HCT116 (cell line): ENCODE measurements around the gene ZBTB7C.

ENCODE experiments used
- CTCF ChIP-seq, 3 experiments: fragments of 200-600 bp in 1 of 3; sonication (generic) in 1 of 3; IDR thresholded peaks in 2 of 3; conservative IDR thresholded peaks in 1 of 3; 2 replicates each; pipeline ENCODE4 v1.5.1; 2012 to 2017; ENCODE audit warnings: low read depth in 2 of 3, low read length in 2 of 3, antibody characterized with exemption in 1 of 3, borderline replicate concordance in 1 of 3, control low read depth in 1 of 3, mild to moderate bottlenecking in 1 of 3, mixed read lengths in 1 of 3, mixed run types in 1 of 3, moderate library complexity in 1 of 3; ENCODE audit not compliant: insufficient read depth in 1 of 3
- EZH2phosphoT487 ChIP-seq: fragments of 200-600 bp; IDR thresholded peaks from 2 replicates; pipeline ENCODE4 v1.6.1; 2018; ENCODE audit warnings: antibody characterized with exemption, borderline replicate concordance
- MAX ChIP-seq: IDR thresholded peaks from 2 replicates; pipeline ENCODE4 v1.6.1; 2012
- POLR2A ChIP-seq: IDR thresholded peaks from 2 replicates; pipeline ENCODE4 v1.7.0; 2011; ENCODE audit warnings: borderline replicate concordance; ENCODE audit not compliant: insufficient read depth, insufficient read length; ENCODE audit errors: extremely low read depth
- POLR2AphosphoS5 ChIP-seq: IDR thresholded peaks from 2 replicates; pipeline ENCODE4 v1.6.1; 2011; ENCODE audit warnings: mild to moderate bottlenecking, low read depth, low read length, moderate library complexity
- SP1 ChIP-seq: IDR thresholded peaks from 2 replicates; pipeline ENCODE4 v1.6.1; 2012; ENCODE audit warnings: low read depth
- YY1 ChIP-seq: IDR thresholded peaks from 2 replicates; pipeline ENCODE4 v1.6.1; 2011; ENCODE audit warnings: low read length, low read depth, moderate library complexity, mild to moderate bottlenecking; ENCODE audit not compliant: insufficient replicate concordance; ENCODE audit errors: extremely low read depth

GRCh38 chr18:48055351-48055750, 353.8 kb downstream of the ZBTB7C start:
- TF ChIP-seq CTCF (IDR thresholded peaks at IDR 0.05 in 2 of 3, conservative IDR thresholded peaks at IDR 0.05 in 1 of 3; ENCODE audit: borderline replicate concordance in 1 of 3, insufficient read depth in 1 of 3, low read depth in 2 of 3, low read length in 2 of 3) (no peak), SP1 (no peak), EZH2phosphoT487 (no peak), POLR2A (no peak), YY1 (no peak), MAX (no peak), POLR2AphosphoS5 (no peak)
